HG03175 (cell line): ENCODE measurements around the gene TAMALIN.

Experiments used
- ATAC-seq: cut with Tn5 transposase; IDR thresholded peaks from one replicate; pipeline ENCODE4 v1.9.1; 2021; ENCODE audit warnings: mild to moderate bottlenecking, moderate library complexity; ENCODE audit not compliant: unreplicated experiment

TAMALIN gene

DNA sequence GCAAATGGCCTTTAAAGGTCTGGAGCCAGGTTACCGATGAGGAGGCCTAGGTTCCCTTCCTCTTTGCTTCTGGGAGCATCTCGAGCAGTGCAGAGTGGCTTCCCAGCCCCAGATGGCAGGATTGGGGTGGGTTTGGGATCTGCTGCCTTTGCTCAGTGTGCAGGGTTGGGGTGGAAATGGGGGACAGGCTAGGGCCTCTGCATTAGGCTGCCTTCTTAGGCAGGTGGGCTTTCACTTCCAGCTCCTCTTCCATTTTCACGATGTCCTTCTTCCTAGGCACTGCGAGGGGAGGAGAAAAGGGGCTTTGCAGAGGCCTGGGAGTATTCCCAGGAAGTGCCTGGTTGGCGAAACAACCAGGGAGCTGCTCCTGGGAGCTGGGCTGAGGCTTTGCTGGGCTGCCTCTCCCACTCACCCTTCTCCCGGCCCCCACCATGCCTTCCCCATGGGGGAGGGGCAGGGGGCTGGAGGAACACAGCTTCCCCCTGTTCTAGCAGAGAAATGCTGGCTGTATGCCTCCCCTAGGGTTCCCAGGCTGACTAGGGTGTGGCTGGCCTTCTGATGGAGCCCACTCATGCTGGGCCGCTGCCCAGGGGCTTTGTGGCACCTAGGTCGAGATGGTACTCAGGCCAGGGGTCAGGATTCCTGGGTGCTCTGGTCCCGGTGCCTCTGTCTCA is 46.9 kb downstream of the TAMALIN start:
- no peak for ATAC-seq

DNA sequence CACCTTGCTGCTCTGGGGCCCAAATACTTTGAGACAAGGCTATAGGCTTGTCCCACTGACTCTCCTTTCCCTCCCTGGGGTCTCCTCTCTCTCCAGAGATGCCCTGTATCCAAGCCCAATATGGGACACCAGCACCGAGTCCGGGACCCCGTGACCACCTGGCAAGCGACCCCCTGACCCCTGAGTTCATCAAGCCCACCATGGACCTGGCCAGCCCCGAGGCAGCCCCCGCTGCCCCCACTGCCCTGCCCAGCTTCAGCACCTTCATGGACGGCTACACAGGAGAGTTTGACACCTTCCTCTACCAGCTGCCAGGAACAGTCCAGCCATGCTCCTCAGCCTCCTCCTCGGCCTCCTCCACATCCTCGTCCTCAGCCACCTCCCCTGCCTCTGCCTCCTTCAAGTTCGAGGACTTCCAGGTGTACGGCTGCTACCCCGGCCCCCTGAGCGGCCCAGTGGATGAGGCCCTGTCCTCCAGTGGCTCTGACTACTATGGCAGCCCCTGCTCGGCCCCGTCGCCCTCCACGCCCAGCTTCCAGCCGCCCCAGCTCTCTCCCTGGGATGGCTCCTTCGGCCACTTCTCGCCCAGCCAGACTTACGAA is 47.6 kb downstream of the TAMALIN start:
- no peak for ATAC-seq

DNA sequence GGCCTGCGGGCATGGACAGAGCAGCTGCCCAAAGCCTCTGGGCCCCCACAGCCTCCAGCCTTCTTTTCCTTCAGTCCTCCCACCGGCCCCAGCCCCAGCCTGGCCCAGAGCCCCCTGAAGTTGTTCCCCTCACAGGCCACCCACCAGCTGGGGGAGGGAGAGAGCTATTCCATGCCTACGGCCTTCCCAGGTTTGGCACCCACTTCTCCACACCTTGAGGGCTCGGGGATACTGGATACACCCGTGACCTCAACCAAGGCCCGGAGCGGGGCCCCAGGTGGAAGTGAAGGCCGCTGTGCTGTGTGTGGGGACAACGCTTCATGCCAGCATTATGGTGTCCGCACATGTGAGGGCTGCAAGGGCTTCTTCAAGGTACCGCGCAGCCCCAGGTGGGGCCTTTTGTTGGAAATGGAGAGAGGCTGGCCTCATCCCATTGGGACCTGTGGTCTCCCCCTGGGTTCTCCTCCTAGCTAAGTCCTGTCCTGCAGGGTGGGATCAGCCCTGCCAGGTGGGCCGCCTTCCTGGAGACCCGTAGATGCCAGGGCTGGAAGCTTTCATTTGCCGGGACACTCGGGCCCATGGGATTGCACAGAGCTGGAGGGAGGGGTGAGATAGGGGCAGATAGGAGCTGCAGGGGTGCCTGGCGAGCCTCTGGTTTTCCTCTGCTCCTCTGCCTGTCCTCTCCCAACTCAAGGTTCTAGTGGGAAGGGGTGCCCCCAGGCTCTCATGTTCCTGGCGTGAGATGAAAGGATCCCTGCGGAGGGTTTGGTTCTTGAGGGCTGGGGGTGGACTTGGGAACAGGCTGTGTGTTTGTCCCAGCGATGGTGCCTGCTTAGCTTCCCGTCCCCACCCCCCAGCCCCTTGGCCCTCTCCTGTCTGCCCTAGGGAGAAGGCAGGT is 48.3 kb downstream of the TAMALIN start:
- ATAC-seq: no peak

DNA sequence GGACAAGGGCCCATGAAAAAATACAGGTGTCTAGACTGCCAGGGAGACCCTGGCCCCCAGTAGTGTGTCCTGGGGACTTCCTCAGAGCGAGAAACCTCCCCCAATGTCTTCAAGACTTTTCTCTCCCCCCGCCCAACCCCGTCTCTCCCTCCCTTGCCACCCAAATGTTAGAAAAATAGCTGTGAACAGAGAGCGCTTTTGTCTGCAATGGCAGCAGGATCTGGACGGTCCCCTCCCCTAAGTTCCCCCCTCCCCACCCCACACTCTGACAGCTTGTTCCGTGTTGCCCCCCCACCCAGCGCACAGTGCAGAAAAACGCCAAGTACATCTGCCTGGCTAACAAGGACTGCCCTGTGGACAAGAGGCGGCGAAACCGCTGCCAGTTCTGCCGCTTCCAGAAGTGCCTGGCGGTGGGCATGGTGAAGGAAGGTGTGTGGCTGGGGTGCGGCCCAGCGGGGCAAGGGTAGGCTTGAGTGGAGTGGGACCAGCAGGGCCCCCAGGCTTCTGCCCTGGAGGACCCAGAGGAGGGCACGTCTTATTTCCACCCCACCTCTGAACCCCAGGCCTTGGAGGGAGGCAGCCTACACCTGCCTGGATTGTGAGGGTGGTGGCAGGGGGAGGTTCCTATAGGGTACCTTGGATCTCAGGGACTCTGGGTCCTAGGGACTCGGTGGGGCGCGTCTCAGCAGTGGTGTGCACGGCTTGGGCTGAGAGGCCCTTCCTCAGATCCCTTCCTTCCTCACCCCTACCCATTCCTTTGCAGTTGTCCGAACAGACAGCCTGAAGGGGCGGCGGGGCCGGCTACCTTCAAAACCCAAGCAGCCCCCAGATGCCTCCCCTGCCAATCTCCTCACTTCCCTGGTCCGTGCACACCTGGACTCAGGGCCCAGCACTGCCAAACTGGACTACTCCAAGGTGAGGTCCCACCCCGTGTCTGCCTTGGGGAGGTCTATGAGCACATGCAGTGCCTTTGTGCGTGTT is 49.3 kb downstream of the TAMALIN start:
- no peak for ATAC-seq

DNA sequence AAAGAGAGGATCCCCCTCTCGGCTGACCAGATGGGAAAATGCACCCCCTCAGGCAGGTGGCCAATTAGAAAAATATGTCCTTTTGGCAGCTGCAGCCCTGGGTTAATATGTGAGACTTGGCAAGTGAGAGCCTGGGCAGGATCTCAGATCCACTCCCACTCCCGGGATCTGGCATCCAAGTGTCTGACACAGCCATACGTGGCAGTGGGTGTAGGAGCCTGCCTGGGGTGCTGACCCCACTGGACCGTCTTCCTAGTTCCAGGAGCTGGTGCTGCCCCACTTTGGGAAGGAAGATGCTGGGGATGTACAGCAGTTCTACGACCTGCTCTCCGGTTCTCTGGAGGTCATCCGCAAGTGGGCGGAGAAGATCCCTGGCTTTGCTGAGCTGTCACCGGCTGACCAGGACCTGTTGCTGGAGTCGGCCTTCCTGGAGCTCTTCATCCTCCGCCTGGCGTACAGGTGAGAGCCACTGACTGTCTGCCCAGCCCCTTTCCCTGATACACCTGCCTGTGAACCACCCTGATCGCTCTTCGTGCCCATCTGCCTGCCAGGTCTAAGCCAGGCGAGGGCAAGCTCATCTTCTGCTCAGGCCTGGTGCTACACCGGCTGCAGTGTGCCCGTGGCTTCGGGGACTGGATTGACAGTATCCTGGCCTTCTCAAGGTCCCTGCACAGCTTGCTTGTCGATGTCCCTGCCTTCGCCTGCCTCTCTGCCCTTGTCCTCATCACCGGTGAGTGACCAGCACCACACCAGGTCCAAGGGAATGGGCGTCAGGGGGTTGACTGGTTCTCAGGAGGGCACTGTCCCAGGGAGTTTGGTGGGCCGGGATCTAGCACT is 50.3 kb downstream of the TAMALIN start:
- ATAC-seq: no peak

DNA sequence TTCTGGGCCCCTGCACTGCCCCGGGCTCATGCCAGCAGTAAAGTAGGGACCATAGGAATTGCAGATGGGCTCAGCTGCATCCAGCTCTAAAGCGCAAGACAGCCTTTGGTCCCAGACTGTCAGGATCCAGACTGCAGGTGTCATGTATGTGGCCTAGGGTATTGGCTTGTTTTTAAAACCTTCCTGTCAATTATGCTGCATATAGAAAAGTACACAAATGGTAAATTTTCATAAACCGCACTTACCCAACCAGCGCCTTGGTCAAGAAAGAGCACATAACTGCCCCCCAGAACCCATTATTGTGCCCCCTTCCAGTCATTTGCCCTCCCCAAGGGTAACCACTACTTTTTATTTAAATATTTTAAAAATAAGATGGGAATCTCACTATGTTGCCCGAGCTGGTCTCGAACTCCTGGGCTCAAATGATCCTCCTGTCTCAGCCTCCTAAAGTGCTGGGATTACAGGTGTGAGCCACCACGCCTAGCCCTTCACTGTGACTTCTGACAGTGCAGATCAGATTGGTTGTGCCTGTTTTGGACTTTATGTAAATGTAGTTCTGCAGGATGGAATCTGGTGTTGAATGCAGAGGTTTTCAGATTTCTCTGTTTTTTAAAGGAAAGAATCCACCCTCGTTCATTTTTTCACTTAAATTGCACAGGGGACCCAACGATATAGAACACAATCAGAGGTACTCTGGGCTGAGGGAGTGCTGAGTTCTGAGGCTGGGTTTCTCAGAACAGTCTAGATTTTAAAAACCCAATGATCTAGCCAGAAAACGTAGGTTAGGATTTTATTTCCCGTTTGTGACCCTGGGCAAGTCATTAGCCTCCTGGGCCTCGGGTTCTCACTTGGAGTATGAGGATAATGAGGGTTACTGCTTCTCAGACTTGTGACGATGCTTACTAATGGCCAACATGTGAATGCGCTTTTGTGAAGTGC is 51.2 kb downstream of the TAMALIN start:
- no peak for ATAC-seq

DNA sequence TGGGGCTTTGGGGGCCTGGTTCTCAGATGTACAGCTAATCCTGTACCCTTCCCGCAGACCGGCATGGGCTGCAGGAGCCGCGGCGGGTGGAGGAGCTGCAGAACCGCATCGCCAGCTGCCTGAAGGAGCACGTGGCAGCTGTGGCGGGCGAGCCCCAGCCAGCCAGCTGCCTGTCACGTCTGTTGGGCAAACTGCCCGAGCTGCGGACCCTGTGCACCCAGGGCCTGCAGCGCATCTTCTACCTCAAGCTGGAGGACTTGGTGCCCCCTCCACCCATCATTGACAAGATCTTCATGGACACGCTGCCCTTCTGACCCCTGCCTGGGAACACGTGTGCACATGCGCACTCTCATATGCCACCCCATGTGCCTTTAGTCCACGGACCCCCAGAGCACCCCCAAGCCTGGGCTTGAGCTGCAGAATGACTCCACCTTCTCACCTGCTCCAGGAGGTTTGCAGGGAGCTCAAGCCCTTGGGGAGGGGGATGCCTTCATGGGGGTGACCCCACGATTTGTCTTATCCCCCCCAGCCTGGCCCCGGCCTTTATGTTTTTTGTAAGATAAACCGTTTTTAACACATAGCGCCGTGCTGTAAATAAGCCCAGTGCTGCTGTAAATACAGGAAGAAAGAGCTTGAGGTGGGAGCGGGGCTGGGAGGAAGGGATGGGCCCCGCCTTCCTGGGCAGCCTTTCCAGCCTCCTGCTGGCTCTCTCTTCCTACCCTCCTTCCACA is 52.0 kb downstream of the TAMALIN start:
- no peak for ATAC-seq

DNA sequence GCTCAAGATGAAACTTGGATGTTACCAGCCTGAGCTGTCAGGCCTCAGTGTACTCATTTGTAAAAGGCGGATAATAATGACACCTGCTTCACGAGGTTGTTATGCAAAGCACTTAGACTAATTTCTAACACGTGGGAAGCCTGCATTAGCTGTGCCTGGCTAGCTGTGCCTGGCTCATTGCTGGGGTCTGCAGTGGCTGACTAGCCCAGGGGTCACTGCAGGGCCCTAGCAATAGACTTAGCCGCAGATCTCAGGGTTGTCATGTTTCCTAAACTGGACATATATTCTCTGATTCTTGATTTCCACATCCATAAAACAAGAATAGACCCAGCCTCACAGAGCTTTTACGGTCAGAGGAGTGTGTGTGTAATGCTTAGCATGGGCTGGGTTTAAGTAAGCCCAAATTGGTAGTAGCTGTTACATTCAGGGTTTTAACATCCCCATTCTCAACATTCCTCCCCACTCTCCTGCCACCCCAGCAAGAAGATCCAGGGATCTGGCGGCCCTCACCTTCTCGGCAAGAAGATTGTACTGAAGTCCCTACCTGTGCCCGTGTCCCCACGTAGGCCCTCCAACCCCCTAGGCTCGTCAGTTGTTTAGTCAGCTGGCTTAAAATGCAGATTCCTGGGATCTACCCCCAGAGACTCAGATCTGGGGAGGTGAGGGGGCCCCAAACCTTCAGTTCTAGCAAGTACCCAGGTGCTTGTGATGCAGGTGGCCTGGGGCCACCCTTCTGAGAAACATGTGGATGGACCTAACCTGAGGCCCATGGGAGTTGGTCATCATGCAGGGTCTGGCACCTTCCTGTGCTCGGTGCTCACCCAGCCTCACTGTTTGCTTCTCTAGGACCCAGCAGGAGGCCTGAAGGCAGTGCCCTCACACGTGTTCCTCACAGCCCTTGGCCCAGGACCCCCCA is 53.1 kb downstream of the TAMALIN start:
- ATAC-seq: no peak

DNA sequence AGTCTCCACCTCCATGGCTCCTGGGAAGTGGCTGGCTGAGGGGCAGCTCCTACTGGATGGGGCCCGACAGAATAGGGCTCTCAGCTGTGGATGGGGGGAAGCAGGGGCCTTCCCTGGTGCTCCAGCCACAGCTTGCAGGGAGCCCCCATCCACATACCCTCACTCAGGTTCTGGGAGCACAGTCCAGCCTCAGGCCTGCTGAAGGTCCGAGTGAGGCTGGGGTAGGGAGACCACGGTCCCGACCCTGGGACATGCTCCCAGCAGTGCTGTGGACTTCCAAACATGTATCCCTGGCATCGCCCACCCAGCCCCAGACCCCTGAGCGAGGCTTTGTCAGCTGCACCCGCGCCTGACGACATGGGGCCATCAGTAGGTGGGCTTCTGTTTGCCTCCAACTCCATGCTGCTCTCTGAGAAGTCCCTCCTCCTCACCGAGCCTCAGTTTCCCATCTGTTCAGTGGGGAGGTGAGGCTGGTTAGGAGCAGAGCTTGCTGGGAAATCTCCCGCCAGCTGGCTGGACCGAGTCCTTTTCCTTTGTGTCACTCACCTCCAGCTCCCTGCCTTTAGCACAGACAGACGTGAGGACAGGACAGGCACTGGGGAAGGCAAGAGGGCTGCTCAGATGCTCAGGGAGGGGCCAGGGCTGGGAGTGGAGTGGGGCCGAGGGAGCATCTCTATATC is 53.9 kb downstream of the TAMALIN start:
- no peak for ATAC-seq

DNA sequence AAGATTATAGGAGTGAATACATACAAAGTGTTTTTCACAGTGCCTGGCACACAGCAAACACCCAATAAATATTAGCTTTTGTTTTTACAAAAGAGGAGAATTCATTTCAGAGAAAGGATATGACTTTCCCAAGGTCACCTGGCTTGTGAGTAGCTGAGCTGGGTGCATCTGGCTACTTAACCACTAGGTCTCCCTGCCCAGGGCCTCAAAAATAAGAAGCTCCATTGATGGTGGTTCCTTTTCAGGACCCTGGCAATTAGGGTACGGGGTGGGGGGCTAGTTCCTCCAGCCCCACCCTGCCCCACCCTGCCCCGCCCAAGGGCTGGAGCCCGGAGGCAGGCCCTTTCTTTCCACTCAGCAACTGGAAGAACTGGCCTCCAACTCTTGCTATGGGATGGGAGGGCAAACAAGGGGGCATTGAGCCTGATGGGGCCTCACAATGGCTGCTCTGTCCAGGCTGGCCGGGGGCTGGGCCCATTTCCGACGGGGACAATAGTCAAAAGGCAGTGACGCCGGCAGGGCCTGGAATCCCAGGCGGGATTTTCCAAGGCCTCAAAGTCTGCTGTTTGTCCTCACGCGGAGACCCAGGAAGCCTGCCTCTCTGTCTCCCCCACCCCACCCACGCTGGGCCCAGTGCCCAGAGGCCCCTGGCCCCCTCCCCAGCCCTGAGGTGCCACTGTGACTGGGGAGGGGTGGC is 54.9 kb downstream of the TAMALIN start:
- no peak for ATAC-seq

DNA sequence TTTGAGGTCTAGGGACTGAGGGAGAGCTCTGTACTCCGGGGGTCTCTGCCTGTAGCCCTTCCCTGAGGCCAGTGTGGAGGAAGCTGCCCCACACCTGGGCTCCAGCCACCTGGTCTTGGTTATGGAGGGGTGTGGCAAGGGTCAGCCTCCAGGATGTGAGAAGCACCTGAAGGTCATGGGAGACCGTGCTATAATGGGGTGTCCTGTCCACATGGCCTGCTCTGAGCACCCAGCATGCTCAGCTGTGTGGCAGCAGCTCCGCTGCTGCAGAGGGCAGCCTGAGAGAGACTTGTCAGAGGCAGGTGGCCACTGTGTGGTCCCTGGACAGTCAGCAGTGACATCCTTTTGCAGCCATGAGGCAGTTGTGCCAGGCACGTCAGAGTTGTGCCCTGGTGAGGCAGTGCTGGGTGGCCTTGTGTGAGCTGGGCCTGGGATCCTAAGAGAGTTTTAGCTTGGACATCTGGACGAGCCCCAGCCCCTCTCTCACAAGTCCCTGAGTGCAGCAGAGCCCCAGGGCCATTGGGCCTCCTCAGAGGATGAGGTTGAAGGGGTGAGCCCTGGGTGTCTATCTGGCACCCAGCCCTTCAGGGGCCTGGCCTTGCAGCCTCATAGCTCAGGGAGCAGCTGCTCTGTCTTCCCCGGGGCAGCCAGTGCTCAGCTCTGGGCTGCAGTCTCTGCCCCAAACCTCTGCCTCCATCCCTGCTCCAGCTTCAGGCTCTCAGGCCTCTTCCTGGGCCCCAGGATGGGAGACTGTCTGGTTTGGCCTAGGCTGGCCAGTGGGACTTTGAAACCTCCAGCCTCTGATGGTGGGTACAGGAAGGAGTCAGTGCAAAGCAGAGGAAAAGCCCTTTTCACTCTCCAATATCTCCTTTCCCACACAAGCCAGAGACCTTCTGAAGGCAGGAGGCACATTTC is 55.7 kb downstream of the TAMALIN start:
- no peak for ATAC-seq

DNA sequence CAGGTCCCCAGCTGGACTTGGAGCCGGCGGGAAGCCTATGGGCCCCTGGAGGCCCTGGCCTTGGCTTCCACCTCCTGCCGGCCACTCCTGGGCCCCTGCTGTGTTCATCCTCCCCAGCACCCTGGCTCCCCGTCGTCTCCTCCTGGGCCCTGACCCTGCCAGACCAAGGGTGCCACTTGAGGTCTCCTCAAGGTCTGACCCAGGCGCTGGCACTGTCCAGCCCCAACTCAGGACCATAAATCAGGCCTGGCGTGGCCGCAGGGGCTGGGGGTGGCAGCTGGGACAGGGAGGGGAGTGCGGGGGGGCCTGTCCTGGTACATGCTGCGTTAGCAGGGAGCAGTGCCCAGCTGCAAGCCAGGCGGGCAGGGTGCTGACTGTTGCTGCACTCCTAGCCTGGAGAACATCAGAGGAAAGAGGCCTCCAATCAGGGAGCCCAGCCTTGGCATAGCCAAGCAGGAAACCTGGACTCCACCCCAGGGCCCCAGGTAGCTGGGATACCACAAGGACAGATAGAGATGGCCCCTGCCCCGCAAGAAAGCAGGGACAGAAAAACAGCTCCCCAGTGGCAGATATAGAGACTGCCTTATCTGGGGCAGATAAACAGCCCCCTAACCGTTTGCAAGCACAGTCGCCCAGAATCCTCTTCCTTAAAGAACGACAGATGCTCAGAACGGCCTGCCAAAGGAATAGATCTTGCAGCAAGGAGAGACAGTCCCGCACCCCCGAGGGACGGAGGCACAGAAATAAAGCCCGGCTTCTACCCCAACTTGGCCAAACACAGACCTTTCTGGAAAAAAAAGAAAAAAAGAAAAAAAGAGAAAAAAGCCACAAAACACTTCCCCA is 56.6 kb downstream of the TAMALIN start:
- no peak for ATAC-seq

DNA sequence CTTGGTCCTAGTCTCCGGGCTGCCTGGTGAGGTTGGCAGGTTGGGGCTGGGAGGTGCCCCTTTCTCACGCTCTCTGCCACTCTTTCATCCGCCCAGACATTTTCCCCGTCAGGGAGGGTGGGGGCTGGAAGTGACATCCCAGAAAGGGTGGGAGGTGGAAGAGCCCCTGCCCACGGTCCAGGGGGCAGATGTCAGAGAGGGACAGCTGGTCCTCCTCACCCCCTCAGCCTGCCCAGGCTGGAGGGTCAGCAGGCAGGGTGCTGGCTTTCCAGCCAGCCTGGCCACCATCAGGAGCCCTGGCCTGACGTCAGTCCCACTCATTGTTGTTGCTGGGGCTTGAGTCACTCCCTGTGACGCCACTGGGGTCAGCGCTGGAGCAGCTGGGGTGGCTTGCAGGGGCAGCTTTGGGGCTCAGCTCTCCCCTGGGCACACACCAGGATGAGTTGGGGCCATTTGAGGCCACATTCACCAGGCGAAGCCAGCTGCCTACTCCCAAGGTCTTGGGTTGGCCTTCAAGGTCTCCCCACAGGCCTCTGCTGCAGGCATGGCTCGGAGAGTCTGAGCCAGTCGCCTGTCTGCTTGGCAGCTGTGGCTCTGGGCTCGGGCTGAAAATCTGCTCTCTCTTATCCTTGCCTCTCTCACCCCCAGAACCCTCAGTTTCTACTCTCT is 57.4 kb downstream of the TAMALIN start:
- no peak for ATAC-seq
